Epidermal melanocyte (primary cell): Measurements from ENCODE around the gene GNAO1.
A peak's percentile ranks its signal among the peaks of the same experiment; 100 is the strongest.
"Not testable (repeated sequence)": the region's sequence is repeated elsewhere in the genome, so short reads cannot be mapped to it uniquely, and the experiment has no call there.

Experiments used
- DNase-seq: peaks from one replicate; pipeline ENCODE4 v3.0.0; 2011; ENCODE audit warnings: low spot score; ENCODE audit not compliant: insufficient read length

GNAO1 gene

GRCh38 chr16:56363181-56363716, 172.0 kb downstream of the GNAO1 start:
- DNase-seq, result no peak

GRCh38 chr16:56363781-56364565, 172.7 kb downstream of the GNAO1 start:
- no peak for DNase-seq

GRCh38 chr16:56364865-56365264, 173.6 kb downstream of the GNAO1 start:
- no peak for DNase-seq

- DNase-seq, result no peak
These were observed 174.3 kb downstream of the GNAO1 start for GRCh38 chr16:56365552-56365951.

GRCh38 chr16:56366945-56367344, 175.7 kb downstream of the GNAO1 start:
- DNase-seq, result no peak

- DNase-seq, result no peak
These were observed 176.5 kb downstream of the GNAO1 start for GRCh38 chr16:56367764-56368163.

GRCh38 chr16:56368545-56368944, 177.3 kb downstream of the GNAO1 start:
- no peak for DNase-seq

GRCh38 chr16:56369202-56369601, 177.9 kb downstream of the GNAO1 start:
- DNase-seq, result no peak

GRCh38 chr16:56370185-56370874, 179.0 kb downstream of the GNAO1 start:
- no peak for DNase-seq

- peak; percentile 51 for DNase-seq
These were observed 179.8 kb downstream of the GNAO1 start for GRCh38 chr16:56370875-56371659.

- no peak for DNase-seq
These were observed 180.3 kb downstream of the GNAO1 start for GRCh38 chr16:56371660-56371937.

GRCh38 chr16:56372013-56372634, 180.8 kb downstream of the GNAO1 start:
- no peak for DNase-seq

GRCh38 chr16:56373003-56373402, 181.7 kb downstream of the GNAO1 start:
- DNase-seq, result no peak

- DNase-seq, result not testable (repeated sequence)
These were observed 184.5 kb downstream of the GNAO1 start for GRCh38 chr16:56375792-56376191.

- not testable (repeated sequence) for DNase-seq
These were observed 187.8 kb downstream of the GNAO1 start for GRCh38 chr16:56379044-56379443.

GRCh38 chr16:56380778-56381485, 189.6 kb downstream of the GNAO1 start:
- DNase-seq, result not testable (repeated sequence)

GRCh38 chr16:56382459-56382858, 191.2 kb downstream of the GNAO1 start:
- DNase-seq, result no peak

GRCh38 chr16:56382901-56383355, 191.6 kb downstream of the GNAO1 start:
- no peak for DNase-seq

- DNase-seq, result no peak
These were observed 192.9 kb downstream of the GNAO1 start for GRCh38 chr16:56384074-56384721.

- DNase-seq, result no peak
These were observed 196.1 kb downstream of the GNAO1 start for GRCh38 chr16:56387396-56387795.
